PC-9 (cell line): ENCODE measurements around the gene LCLAT1.

Experiments
- CTCF ChIP-seq: fragments of 200-600 bp; sonication (generic); conservative IDR thresholded peaks from 2 replicates; pipeline ENCODE4 v1.6.1; 2017; ENCODE audit warnings: mixed run types, antibody characterized with exemption, mild to moderate bottlenecking, moderate library complexity
- EZH2 ChIP-seq: fragments of 200-600 bp; sonication (generic); IDR thresholded peaks from 2 replicates; pipeline ENCODE4 v1.8.0; 2017; ENCODE audit warnings: antibody characterized with exemption, low read depth

DNA sequence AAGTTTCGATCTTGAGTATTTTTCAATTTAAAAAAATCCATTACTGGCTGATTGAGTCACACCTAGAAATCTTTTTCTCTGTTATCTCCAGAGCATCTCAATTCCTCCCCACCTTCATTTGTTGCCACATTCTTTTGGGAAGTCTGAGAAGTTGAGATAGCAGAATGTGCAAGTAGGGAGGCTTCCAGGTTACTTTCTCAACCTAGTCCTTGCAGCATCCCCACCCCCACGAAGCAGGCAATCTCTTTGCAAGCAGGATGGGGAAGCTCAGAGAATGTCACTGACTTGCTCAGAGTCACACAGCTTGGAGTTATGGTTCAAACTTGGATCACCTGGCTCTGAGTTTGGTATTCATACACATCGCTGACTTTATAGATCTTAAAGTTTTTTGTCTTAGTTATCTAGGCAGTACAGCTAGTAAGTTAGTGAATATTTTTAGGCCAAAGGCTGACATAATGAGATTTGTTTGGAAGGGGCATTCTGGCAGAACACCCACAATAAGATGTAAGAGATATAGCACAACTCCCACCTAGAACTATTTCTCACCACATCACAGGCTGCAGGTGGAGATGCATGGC, 25.9 kb upstream of the LCLAT1 start:
- TF ChIP-seq CTCF, result no peak
- no peak for TF ChIP-seq EZH2
